ENCODE data around the gene DNM3. TPM values are rescaled to one million over a fixed set of nuclear protein-coding genes. Genes with fewer than 3 reads are reported as not detected.

The DNM3 gene
- total and polyA plus RNA-seq, 2 of the 8 experiments (the other 6 are each of a cell fraction or from before 2014, with no cell fraction given), result 2.0 to 8.5 TPM

GRCh38 chr1:172289448-172289847 lies 448.1 kb downstream of the DNM3 start:
- Histone ChIP-seq H3K4me3 (ENCODE audit: extremely low read depth in 1 of 4, insufficient read depth in 2 of 4, low read depth in 3 of 4, low read length in 4 of 4) (no peak overlapping the region), H3K9ac (replicated peaks in 1 of 4; ENCODE audit: extremely low read depth in 1 of 4, low read depth in 3 of 4, low read length in 3 of 4) (no peak overlapping the region), H2BK20ac (ENCODE audit: low read length) (no peak overlapping the region), H3K4me1 (replicated peaks in 1 of 4; ENCODE audit: control insufficient read depth in 3 of 4, insufficient read depth in 4 of 4, low read length in 3 of 4) (no peaks in the 10 kb centered on the region), H2BK12ac (ENCODE audit: low read depth, low read length) (no peak overlapping the region), H3K18ac (ENCODE audit: extremely low read depth, low read length) (no peak overlapping the region), H2BK5ac (ENCODE audit: low read depth, low read length) (no peak overlapping the region), H2BK15ac (ENCODE audit: low read length) (no peak overlapping the region), H3K79me1 (ENCODE audit: low read depth, low read length) (no peaks in the 10 kb centered on the region), H2AFZ (ENCODE audit: low read length) (no peak overlapping the region), H4K20me1 (replicated peaks in 1 of 2; ENCODE audit: control insufficient read depth in 1 of 2, insufficient read depth in 2 of 2, low read length in 2 of 2) (no peaks in the 10 kb centered on the region), H3K27me3 (replicated peaks in 1 of 4; ENCODE audit: control insufficient read depth in 3 of 4, extremely low read depth in 1 of 4, insufficient read depth in 3 of 4, low read length in 3 of 4) (peaks cover 0 to 1% (median 0%) of the 10 kb centered on the region in 4 experiments; a peak in 1 of 7 replicates), H3K36me3 (ENCODE audit: control insufficient read depth in 2 of 4, insufficient read depth in 4 of 4, low read length in 3 of 4) (no peaks in the 10 kb centered on the region), H3K79me2 (ENCODE audit: control insufficient read depth in 1 of 2, insufficient read depth in 2 of 2, low read length in 2 of 2) (no peaks in the 10 kb centered on the region), H2AK5ac (ENCODE audit: low read depth, low read length) (no peak overlapping the region), H3K56ac (replicated peaks; ENCODE audit: insufficient read length, low read depth, low read length) (no peak overlapping the region), H3K14ac (ENCODE audit: insufficient read length) (no peak overlapping the region), H3K27ac (ENCODE audit: low read depth, low read length) (no peak overlapping the region), H3K23me2 (ENCODE audit: low read depth, low read length) (no peaks in the 10 kb centered on the region), H3K9me3 (ENCODE audit: insufficient read depth in 2 of 2, low read depth in 1 of 2, low read length in 1 of 2) (no peaks in the 10 kb centered on the region), H3K23ac (ENCODE audit: insufficient read length) (no peak overlapping the region), H4K91ac (replicated peaks; ENCODE audit: insufficient read length, low read length) (no peak overlapping the region), H4K5ac (ENCODE audit: insufficient read length, low read depth, low read length) (no peak overlapping the region), H3K4me2 (ENCODE audit: insufficient read depth in 1 of 2, low read depth in 2 of 2, low read length in 2 of 2) (no peak overlapping the region), H2BK120ac (replicated peaks; ENCODE audit: low read depth, low read length) (no peak overlapping the region), H3K4ac (replicated peaks; ENCODE audit: insufficient read length, low read depth, low read length) (no peak overlapping the region), H4K8ac (ENCODE audit: extremely low read depth, insufficient read depth, low read length) (no peak overlapping the region)
- ChIA-PET CTCF (ENCODE audit: partially characterized antibody) (interaction anchor here (0.5 kb wide), 1 partner anchor 448 kb away, joined by 3 read pairs; the partner anchor contains the start of gene DNM3), POLR2A (ENCODE audit: partially characterized antibody) (no interaction called here)
- DNase-seq (ENCODE audit: low read depth in 1 of 2, low spot score in 2 of 2), result no peak
- FAIRE-seq, result no peak
- 91% methylated on average over 2 of the region's 2 CpGs; no CpG with 5 or more reads in 1 of the 2 experiments for WGBS, 2 experiments (ENCODE audit: extremely low coverage in 1 of 2, insufficient coverage in 1 of 2, insufficient read length in 1 of 2, insufficient replicate concordance in 2 of 2, low coverage in 1 of 2, low lambda C conversion rate in 2 of 2, missing lambda C conversion rate in 1 of 2)
- TF ChIP-seq EGR1 (IDR thresholded peaks at IDR 0.05; ENCODE audit: borderline replicate concordance, low read depth, low read length), result no peak
- TF ChIP-seq GTF2F1 (IDR thresholded peaks at IDR 0.05; ENCODE audit: borderline replicate concordance, low read depth, low read length), result no peak
- TF ChIP-seq RFX5 (IDR thresholded peaks at IDR 0.05; ENCODE audit: borderline replicate concordance, low read depth, low read length), result no peak
- no peak for TF ChIP-seq RNF2 (IDR thresholded peaks at IDR 0.05; ENCODE audit: borderline replicate concordance, low read depth, low read length, missing control alignments, poor library complexity, severe bottlenecking)
- no peak for TF ChIP-seq CREB1 (IDR thresholded peaks at IDR 0.05)
- no peak for TF ChIP-seq KDM4A (IDR thresholded peaks at IDR 0.05; ENCODE audit: low read depth, low read length, severe bottlenecking)
- TF ChIP-seq GABPA (IDR thresholded peaks at IDR 0.05; ENCODE audit: borderline replicate concordance, insufficient read depth, low read length), result no peak
- no peak for TF ChIP-seq POU5F1 (IDR thresholded peaks at IDR 0.05; ENCODE audit: low read depth, low read length)
- TF ChIP-seq ZNF274 (IDR thresholded peaks at IDR 0.05; ENCODE audit: borderline replicate concordance, extremely low read depth, low read length), result no peak
- TF ChIP-seq MAFK (IDR thresholded peaks at IDR 0.05; ENCODE audit: low read depth, low read length), result no peak
- TF ChIP-seq EZH2 (IDR thresholded peaks at IDR 0.05; ENCODE audit: low read depth, low read length, severe bottlenecking), result no peak
- no peak for TF ChIP-seq TCF12 (IDR thresholded peaks at IDR 0.05; ENCODE audit: low read depth, low read length)
- TF ChIP-seq NANOG (IDR thresholded peaks at IDR 0.05; ENCODE audit: insufficient read depth, low read depth, low read length, poor library complexity, severe bottlenecking), result no peak
- TF ChIP-seq YY1 (IDR thresholded peaks at IDR 0.05; ENCODE audit: low read depth, low read length), result no peak

All from H1 (cell line).